ENCODE data around the gene ADAMTS12. TPM values are rescaled to one million over a fixed set of nuclear protein-coding genes. Genes with fewer than 3 reads are reported as not detected.

Gene ADAMTS12
- total and polyA plus RNA-seq, 4 donors, result 0.49 to 6.4 (median 2.3) TPM

GRCh38 chr5:33824516-33825195, 67.1 kb downstream of the ADAMTS12 start:
- no peak for TF ChIP-seq TAF1 (conservative IDR thresholded peaks at IDR 0.05)
- TF ChIP-seq RXRA (IDR thresholded peaks at IDR 0.05), result no peak
- TF ChIP-seq, protein P1, sequence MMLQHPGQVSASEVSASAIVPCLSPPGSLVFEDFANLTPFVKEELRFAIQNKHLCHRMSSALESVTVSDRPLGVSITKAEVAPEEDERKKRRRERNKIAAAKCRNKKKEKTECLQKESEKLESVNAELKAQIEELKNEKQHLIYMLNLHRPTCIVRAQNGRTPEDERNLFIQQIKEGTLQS (IDR thresholded peaks at IDR 0.05), result no peak
- no peak for TF ChIP-seq EGR1 (IDR thresholded peaks at IDR 0.05; ENCODE audit: low read depth in 2 of 2)
- no peak for TF ChIP-seq RAD21 (IDR thresholded peaks at IDR 0.05)
- TF ChIP-seq FOXA2 (IDR thresholded peaks at IDR 0.05), result no peak
- no peak for TF ChIP-seq ZBTB33 (IDR thresholded peaks at IDR 0.05)
- TF ChIP-seq YY1 (IDR thresholded peaks at IDR 0.05), result no peak
- TF ChIP-seq HNF4G (IDR thresholded peaks at IDR 0.05), result no peak
- TF ChIP-seq REST (IDR thresholded peaks at IDR 0.05), result no peak
- TF ChIP-seq FOXA1 (IDR thresholded peaks at IDR 0.05), result no peak
- no peak for TF ChIP-seq CTCF (IDR thresholded peaks at IDR 0.05; ENCODE audit: low read depth, low read length, missing input control)
- TF ChIP-seq NR2F2 (IDR thresholded peaks at IDR 0.05), result no peak
- TF ChIP-seq HNF4A (conservative IDR thresholded peaks at IDR 0.05), result no peak
- no peak for TF ChIP-seq GABPA (IDR thresholded peaks at IDR 0.05 in 1 of 2, conservative IDR thresholded peaks at IDR 0.05 in 1 of 2)
- TF ChIP-seq JUND (IDR thresholded peaks at IDR 0.05), result no peak
- Histone ChIP-seq H3K27me3 (ENCODE audit: control insufficient read depth in 4 of 4, insufficient read depth in 4 of 4, low read length in 3 of 4) (peaks cover 0 to 12% (median 0%) of the 10 kb centered on the region in 4 donors), H3K9ac (ENCODE audit: low read depth in 1 of 2, low read length in 2 of 2) (no peak overlapping the region), H3K27ac (ENCODE audit: low read depth in 1 of 2, low read length in 2 of 2) (no peak overlapping the region), H3K36me3 (ENCODE audit: control insufficient read depth in 4 of 4, insufficient read depth in 3 of 4, low read depth in 1 of 4, low read length in 3 of 4) (no peaks in the 10 kb centered on the region), H3K9me3 (ENCODE audit: control insufficient read depth in 4 of 4, low read length in 3 of 4) (peaks cover 0 to 2% (median 2%) of the 10 kb centered on the region in 4 donors), H3K4me1 (ENCODE audit: control insufficient read depth in 4 of 4, insufficient read depth in 4 of 4, low read length in 3 of 4) (no peaks in the 10 kb centered on the region), H3K4me3 (ENCODE audit: low read depth in 1 of 3, low read length in 3 of 3) (no peak overlapping the region)
- 73% methylated on average over 4 of the region's 4 CpGs for WGBS
- no peak for DNase-seq (ENCODE audit: low spot score)

Measured in liver (tissue), 9 donors.